HG03064 (cell line): Measurements from ENCODE around the gene SRRD.

Experiments used
- ATAC-seq: cut with Tn5 transposase; IDR thresholded peaks from one replicate; pipeline ENCODE4 v1.9.1; 2021; ENCODE audit warnings: low read depth; ENCODE audit not compliant: unreplicated experiment

SRRD gene

GRCh38 chr22:26453216-26453615 lies 30.5 kb upstream of the SRRD start:
- no peak for ATAC-seq

GRCh38 chr22:26453812-26454500 lies 29.7 kb upstream of the SRRD start:
- ATAC-seq, result no peak

GRCh38 chr22:26457661-26458272 lies 25.9 kb upstream of the SRRD start:
- no peak for ATAC-seq

GRCh38 chr22:26460202-26460601 lies 23.5 kb upstream of the SRRD start:
- ATAC-seq, result no peak

GRCh38 chr22:26461188-26461810 lies 22.4 kb upstream of the SRRD start:
- no peak for ATAC-seq

GRCh38 chr22:26462051-26462450 lies 21.6 kb upstream of the SRRD start:
- no peak for ATAC-seq

- ATAC-seq, result no peak
Measured at GRCh38 chr22:26462641-26463040, 21.0 kb upstream of the SRRD start.

GRCh38 chr22:26463101-26463661 lies 20.5 kb upstream of the SRRD start:
- ATAC-seq, result no peak

GRCh38 chr22:26463688-26464087 lies 20.0 kb upstream of the SRRD start:
- ATAC-seq, result no peak

GRCh38 chr22:26464312-26464711 lies 19.4 kb upstream of the SRRD start:
- no peak for ATAC-seq

GRCh38 chr22:26466196-26466595 lies 17.5 kb upstream of the SRRD start:
- ATAC-seq, result no peak

GRCh38 chr22:26470807-26471206 lies 12.9 kb upstream of the SRRD start:
- ATAC-seq, result no peak

- no peak for ATAC-seq
Measured at GRCh38 chr22:26471522-26471921, 12.2 kb upstream of the SRRD start.

GRCh38 chr22:26474682-26475081 lies 9.0 kb upstream of the SRRD start:
- ATAC-seq, result no peak

- no peak for ATAC-seq
Measured at GRCh38 chr22:26476705-26477340, 6.9 kb upstream of the SRRD start.

GRCh38 chr22:26477341-26477731 lies 6.3 kb upstream of the SRRD start:
- ATAC-seq, result no peak

- no peak for ATAC-seq
Measured at GRCh38 chr22:26479043-26479791, 4.5 kb upstream of the SRRD start.

- no peak for ATAC-seq
Measured at GRCh38 chr22:26479792-26480610, 3.7 kb upstream of the SRRD start.

GRCh38 chr22:26480611-26480932 lies 3.1 kb upstream of the SRRD start:
- ATAC-seq, result no peak
